D721Med (cell line): ENCODE measurements around the gene DRD4.

Experiments used
- DNase-seq: peaks from one replicate; pipeline ENCODE4 v3.0.0; 2011; ENCODE audit warnings: low spot score; ENCODE audit not compliant: insufficient read length
- FAIRE-seq: peaks from 2 replicates; lab custom pipeline; 2011; peaks lifted over from hg19 to GRCh38; lab: Jason Lieb, UNC
- TF ChIP-seq, protein P1 (sequence below): IDR thresholded peaks from 2 replicates; pipeline ENCODE4 v1.5.1; 2012; ENCODE audit warnings: mild to moderate bottlenecking, control low read depth; ENCODE audit not compliant: insufficient read depth; ENCODE audit errors: missing control alignments

The DRD4 gene

DNA sequence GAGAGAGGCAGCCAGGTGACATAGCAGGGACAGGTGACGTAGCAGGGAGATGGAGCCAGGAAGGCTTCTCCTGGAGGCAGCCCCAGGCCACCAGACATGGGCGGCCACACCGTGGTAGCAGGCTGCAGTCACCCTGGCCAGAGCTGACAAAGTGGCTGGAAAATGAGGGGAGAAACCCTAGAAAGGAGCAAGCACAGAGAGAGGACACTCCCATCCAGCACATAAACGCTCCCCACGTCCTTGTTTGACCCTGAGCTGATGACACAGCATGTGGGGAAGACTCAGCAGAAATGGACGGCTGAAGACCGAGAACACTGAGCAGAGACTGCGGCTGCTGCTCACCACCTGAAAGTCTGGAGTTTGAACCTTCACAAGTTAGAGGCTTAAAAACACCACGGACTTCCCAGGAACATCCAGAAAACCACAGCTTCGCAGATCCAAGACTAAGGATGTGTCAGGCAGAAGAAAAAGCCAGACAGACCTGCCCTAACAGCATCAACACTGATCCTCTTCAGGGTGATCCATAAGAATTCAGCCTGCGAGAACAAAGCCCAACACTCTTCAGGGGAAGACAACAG lies 28.7 kb downstream of the DRD4 start:
- TF ChIP-seq, protein P1, sequence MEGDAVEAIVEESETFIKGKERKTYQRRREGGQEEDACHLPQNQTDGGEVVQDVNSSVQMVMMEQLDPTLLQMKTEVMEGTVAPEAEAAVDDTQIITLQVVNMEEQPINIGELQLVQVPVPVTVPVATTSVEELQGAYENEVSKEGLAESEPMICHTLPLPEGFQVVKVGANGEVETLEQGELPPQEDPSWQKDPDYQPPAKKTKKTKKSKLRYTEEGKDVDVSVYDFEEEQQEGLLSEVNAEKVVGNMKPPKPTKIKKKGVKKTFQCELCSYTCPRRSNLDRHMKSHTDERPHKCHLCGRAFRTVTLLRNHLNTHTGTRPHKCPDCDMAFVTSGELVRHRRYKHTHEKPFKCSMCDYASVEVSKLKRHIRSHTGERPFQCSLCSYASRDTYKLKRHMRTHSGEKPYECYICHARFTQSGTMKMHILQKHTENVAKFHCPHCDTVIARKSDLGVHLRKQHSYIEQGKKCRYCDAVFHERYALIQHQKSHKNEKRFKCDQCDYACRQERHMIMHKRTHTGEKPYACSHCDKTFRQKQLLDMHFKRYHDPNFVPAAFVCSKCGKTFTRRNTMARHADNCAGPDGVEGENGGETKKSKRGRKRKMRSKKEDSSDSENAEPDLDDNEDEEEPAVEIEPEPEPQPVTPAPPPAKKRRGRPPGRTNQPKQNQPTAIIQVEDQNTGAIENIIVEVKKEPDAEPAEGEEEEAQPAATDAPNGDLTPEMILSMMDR = no peak
- FAIRE-seq (no peak), DNase-seq (no peak)

DNA sequence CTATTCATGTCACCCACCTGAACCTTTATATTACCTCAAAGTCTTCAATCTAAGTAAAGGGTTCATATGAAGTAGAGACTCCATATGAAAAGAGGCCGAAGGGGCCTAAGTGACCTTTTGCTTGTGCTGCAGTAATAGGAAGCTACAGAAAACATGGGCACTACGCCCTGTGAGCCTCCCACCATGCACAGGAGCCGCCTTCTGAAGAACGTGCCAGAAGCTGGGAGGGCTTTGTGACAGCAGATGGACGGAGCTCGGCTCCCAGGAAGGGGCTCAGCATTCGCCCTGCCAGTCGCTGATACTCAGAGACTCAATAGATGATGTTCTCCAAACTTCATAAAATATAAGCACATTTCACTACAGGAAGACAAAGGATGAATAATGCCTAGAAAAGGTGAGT lies 36.8 kb downstream of the DRD4 start:
- FAIRE-seq (no peak), DNase-seq (no peak)
- TF ChIP-seq, protein P1 = no peak

DNA sequence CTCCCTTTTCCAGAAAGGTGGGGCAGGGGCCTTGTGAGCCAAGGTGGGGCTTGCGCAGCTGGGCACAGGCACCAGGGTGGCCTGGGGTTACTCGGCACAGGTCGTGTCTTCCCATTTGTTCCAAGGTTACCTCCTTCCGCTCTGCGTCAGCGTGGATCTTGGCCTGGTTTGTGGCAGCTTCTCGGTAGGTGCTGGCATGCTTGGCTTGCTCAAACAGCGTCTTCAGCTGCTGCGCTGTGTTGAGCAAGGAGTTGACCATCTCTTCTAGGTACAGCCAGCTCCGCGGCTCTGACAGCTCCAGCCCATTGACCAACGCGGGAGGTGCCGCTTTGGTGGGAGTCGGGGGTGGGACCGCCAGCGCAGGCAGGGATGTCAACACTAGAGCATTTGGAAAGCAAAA lies 37.3 kb downstream of the DRD4 start:
- TF ChIP-seq, protein P1 = no peak
- no peak for DNase-seq
- FAIRE-seq = no peak

DNA sequence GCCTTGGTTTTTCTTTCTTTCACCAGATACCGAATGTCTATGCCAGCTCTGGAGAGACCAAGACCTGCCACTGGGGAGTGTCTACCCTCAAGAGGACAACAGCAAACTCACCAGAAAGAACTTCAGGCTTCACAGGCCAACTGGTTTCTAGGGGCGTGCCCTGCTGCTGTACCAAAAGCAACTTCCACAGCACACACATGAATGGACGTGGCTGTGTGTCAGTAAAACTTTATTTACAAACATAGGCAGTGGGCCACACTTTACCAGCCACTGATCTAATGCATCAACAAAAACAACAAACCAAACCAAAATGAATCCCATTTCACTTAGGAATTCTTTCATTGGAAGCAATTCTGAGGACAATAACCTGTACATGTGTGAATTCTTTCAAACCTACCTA lies 41.2 kb downstream of the DRD4 start:
- no peak for FAIRE-seq

DNA sequence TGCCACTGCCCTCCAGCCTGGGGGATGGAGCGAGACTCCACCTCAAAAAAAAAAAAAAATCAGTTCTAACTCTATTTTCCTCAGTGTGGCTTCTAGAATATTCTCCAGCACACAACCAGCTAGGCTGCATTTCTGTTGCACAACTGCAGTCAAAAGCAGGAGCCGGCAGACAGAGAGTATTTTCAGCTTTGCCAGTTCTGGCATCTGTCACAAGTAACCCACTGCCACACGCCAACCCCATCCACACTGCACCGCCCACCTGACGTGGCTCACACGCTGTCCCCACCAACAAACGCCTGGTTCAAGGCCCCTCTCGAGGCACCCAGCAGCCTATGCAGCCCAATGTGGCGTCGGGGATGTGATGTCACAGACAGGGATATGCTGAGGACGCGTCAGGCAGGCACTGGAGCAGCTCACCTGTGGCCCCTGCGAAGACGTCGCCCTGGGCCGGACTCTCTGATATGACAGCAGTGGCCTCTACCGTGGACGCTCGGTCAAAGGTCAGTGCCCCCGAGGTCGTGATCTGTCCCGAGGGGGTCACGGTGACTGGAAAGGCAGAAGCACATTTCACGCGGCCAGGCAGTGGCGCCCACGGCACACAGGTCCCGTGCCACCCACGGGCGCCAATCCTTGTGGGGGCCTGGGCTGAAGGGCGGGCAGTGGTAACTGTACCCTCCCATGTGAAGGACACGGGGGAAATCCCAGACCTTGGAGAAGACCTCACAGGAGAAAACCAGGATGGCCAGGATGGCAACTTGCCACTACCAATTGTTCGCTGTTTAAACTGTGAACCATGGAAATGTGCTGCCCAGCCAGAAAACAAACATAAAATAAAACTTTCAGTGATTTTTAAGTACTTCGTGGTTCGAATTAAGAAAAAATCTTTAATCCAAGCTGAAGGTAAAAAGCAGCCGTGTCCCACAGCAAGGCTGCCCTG lies 42.5 kb downstream of the DRD4 start:
- TF ChIP-seq, protein P1 = no peak
- FAIRE-seq = no peak

More for the DNA sequence above, 41.2 kb downstream of the DRD4 start:
- TF ChIP-seq, protein P1 = no peak
- DNase-seq = no peak

DNA sequence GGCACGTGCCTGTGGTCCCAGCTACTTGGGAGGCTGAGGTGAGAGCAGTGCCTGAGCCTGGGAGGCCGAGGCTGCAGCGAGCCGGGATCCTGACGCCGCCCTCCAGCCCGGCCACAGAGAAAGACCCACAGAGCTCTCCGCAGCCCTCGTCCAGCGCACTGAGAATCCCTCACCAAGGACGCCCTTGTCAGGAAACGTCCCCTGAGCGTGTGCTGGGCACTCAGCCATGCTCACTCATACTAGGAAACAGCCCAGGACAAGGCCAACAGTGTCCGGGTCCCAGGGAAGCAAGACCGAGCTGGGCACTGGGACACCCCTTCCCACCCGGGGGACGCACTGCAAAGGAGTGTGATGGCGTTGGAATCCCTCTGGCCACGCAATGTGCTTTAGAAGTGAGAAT lies 43.4 kb downstream of the DRD4 start:
- FAIRE-seq (no peak), DNase-seq (no peak)

More for the DNA sequence above, 42.5 kb downstream of the DRD4 start:
- DNase-seq = no peak

More for the DNA sequence above, 43.4 kb downstream of the DRD4 start:
- TF ChIP-seq, protein P1 = no peak
